HS-5 (cell line): Measurements from ENCODE around the gene TP63.
A peak's percentile ranks its signal among the peaks of the same experiment; 100 is the strongest.
"Not testable (repeated sequence)": the region's sequence is repeated elsewhere in the genome, so short reads cannot be mapped to it uniquely, and the experiment has no call there.

Source experiments
- DNase-seq: peaks from one replicate; pipeline ENCODE4 v3.0.0-alpha.2; 2012; ENCODE audit warnings: low read depth

The TP63 gene

GRCh38 chr3:189631373-189631408, at the start of gene TP63:
TSS of gene TP63 (plus strand) at chr3:189631389. CDS start at chr3:189631516, 127 bp downstream.
- no peak for DNase-seq

GRCh38 chr3:189582179-189582578, 49.0 kb upstream of the TP63 start:
- no peak for DNase-seq

DNA sequence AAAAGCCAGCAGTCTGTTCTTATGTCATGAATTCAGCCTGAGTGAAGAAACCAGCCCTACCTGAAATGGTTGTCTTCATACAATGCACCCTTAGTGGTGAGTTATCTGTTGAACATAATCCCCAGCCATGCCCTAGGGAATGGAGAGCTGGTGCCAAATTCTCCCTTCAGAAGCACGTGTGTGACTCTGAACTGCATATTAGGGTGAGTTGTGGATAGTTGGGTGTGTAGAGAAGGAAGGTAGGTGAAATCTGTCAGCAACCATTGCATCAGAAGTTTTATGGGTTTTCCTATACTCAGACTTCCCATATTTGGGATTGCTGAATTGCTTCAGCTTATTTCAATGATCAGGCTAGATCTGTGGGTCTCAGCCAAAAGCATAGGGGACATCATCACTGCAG, 46.5 kb upstream of the TP63 start:
- no peak for DNase-seq

DNA sequence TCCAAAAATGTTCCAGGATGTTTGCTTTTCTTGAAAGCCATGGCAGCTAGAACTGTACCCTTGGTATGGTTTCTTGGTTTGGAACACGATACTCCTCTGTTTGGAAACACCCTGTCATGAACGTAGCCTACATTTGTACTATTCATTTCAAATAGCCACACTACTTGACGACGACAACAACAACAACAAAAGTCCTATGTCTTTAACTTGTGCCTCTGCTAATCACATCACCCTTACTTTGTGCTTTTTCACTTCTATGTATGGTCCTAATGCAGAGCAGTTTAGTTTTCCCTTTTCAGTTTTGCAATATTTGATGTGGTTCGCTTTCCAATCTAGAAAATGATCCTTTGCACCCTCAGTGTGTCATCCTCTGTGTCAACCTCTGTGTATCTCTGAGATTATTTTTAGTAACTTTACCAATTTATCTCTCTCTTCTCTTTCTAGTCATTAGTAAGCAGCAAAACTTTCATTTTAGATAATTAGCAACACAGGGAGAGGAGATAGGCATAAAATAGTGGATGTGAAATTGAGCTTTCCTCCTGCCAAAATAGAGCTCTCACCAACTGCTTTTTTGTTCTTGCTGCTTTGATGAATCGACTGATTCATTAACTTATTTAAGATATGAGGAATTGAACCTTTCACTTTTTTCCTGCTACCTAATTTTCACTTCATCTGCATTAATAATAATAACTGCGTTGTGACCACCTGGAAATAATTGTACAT, 44.1 kb upstream of the TP63 start:
- DNase-seq: no peak

DNA sequence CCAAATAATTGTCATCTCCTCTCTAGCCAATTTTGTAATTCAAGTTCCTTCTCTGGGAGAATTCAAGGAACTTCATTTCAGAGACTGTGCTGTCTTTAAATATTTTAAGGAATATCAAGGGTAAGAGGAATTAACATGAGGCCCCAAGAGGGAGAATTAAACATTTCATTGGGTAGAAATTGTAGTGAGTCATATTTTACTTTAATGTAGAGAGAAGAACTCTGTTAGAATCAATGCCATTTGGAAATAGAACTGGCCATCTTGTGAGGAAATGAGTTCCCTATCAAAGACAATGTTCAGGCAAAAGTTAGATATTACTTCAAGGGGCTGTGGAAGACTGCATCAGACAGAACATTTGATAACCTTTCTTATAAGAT, 43.5 kb upstream of the TP63 start:
- DNase-seq: no peak

DNA sequence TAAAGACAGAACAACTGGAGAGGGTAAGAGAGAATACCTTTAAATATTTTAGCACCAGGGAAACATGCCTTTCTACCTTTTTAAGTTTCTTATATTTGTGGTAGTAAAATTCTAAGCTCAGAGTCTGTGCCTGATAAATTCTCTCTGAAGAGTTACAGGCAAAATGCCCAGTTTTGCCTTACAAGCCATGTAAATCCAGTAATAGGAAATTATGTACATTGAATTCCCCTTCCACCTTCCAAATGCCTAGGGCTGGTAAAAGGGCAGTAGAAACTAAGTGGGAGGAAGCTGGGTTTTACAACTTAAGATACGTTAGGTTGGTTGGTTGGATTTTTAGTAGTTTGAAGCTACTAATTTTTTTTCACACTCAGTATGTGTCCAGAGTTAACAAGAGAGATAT, 43.1 kb upstream of the TP63 start:
- peak; percentile 28 for DNase-seq

- peak; percentile 74 for DNase-seq
These were observed 42.6 kb upstream of the TP63 start for GRCh38 chr3:189588475-189589178.

DNA sequence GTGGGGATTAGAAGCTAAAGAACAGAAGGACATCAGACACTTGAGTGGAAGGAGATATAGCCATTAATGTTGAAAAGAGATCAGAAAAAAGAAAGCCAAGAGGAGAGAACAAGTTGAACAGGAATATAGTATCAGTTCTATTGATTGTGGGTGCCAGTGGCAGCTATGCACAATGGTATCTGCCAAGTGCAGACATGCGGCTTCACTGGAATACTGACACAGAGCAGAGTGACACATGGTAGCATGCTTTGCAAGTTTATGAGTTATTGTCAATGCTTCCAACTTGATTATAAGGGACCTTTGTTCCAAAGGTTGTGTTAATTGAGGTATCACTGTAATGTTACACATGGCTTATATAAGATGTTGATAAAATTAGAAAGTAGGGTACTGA, 42.0 kb upstream of the TP63 start:
- DNase-seq: no peak

DNA sequence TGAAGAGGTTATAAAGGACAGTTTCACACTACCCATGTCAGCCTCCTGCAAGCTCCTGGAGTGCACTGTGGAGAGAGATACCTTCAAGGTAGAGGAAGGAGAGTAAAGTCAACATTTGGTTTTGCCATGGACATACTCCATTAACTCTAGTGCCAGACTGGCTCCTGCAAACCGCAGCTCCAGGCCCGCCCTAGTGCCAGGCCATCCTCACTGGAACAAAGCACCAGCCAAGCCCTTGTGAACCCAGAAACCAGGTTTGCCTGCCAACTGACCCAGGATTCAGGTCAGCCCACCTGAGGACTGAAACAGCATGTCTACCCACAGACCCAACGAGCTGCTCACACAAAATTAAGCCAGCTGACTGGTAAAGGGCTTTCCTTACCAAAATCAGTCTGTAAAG, 41.0 kb upstream of the TP63 start:
- no peak for DNase-seq

DNA sequence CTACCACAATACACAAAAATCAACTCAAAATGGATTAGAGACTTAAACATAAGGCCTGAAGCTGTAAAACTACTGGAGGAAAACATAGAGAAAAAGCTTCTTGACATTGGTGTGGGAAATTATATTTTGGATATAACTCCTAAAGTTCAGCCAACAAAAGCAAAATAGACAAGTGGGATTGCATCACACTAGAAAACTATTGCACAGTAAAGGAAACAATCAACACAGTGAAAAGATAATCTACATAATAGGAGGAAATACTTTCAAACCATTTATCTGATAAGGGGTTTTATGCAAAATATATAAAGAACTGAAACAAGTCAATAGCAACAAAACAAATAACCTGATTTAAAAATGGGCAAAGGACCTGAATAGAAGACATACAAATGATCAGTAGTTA, 37.6 kb upstream of the TP63 start:
- no peak for DNase-seq

DNA sequence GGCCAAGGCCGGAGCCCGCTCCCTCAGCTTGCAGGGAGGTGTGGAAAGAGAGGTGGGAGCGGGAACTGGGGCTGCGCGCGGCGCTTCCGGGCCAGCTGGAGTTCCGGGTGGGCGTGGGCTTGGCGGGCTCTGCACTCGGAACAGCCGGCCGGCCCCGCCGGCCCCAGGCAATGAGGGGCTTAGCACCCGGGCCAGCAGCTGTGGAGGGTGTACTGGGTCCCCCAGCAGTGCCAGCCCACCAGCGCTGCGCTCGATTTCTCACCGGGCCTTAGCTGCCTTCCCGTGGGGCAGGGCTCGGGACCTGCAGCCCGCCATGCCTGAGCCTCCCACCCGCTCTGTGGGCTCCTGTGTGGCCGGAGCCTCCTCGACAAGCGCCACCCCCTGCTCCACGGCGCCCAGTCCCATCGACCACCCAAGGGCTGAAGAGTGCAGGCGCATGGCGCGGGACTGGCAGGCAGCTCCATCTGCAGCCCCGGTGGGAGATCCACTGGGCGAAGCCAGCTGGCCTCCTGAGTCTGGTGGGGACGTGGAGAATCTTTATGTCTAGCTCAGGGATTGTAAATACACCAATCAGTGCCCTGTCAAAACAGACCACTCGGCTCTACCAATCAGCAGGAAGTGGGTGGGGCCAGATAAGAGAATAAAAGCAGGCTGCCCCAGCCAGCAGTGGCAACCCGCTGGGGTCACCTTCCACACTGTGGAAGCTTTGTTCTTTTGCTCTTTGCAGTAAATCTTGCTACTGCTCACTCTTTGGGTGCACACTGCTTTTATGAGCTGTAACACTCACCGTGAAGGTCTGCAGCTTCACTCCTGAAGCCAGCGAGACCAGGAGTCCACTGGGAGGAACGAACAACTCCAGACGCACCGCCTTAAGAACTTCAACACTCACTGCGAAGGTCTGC, 34.9 kb upstream of the TP63 start:
- not testable (repeated sequence) for DNase-seq

DNA sequence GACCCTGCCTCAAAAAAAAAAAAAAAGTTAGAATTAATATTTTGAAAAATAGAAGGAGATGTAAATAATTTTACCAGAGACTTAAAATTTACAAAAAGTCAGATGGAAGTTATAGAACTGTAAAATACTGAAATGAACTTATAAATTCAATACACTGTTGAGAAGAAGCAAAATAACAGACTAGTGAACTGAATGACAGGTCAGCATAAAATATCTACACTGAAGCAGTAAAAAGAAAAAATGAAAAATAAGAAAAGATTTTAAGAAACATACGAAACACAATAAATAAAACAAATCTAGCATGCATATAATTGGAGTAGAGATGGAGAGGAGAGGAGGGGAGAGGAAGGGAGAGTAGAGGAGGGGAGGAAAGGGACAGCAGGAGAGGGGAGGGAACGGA, 33.3 kb upstream of the TP63 start:
- no peak for DNase-seq

GRCh38 chr3:189598530-189599225, 32.5 kb upstream of the TP63 start:
- no peak for DNase-seq

GRCh38 chr3:189602471-189602870, 28.7 kb upstream of the TP63 start:
- DNase-seq: no peak

DNA sequence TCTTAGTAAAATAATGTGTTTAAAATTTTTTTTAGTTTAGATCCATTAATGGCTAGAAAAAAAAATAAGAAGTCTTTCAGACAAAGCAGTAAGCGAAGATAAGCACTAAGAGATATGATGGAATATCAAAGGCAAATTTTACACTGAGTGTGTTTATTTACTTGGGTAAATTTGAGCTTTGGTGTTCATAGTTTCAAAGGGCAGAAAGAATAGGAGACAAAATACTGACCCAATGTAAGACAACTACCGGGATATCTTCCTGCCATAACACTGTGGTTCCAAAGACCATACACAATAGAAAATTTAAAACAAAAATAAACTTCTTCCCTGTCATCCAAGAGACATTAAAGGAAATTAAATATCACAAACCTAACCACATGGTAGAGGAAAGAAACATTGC, 25.5 kb upstream of the TP63 start:
- no peak for DNase-seq

DNA sequence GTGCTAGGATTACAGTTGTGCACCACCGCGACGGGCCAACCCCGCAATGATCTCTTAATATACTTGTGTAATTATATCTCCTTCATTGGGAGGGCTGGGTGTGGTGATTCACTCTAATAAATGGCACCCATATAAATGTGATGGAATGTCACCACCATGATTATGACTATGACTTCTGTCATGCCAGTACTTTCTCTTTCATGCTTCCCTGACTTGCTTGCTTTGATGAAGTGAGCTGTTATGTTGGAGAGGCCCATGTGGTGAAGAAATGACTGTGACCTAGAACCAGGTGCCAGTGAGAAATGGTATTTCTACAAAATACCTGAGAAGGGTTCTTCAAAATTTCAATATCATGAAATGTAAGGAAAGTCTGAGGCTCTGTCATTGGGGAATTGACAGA, 24.4 kb upstream of the TP63 start:
- DNase-seq: no peak

DNA sequence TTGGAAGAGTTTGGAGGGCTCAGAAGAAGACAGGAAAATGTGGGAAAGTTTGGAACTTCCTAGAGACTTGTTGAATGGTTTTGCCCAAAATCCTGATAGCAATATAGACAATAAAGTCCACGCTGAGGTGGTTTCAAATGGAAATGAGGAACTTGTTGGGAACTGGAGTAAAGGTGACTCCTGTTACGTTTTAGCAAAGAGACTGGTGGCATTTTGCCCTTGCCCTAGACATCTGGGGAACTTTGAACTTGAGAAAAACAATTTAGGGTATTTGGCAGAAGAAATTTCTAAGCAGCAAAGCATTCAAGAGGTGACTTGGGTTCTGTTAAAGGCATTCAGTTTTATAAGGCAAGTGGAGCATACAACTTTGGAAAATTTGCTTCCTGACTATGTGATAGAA, 18.5 kb upstream of the TP63 start:
- DNase-seq: not testable (repeated sequence)

GRCh38 chr3:189613122-189613521, 18.1 kb upstream of the TP63 start:
- DNase-seq: no peak

DNA sequence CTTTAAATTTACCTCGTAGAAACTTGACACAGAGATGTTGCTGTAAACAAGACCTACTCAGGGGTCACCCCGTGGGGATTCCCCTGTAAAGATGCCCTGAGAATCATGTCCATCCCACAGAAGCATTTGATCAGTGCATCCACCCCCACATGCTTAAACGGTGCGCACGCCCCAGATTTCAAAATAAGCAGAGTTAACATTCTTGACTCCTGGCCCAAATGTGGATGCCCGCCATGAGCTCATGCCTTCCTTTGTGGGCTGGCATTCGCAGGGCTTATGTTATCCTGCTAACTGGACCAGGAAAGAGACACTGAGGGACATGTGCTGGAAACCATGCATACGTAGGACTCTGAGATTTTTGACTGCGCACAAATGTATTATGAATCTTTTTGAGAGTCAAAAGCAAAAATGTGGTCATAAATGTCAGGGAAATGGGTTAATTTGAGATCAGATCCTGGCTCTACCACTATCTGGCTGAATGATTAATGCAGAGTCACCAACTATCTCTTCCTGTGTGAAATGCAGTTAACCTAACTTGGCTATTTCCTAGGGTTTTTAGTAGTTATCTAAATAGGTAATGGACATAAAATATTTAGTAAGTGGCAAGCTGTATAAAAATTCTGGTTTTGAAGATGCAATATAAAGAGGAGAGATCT, 9.1 kb upstream of the TP63 start:
- no peak for DNase-seq

DNA sequence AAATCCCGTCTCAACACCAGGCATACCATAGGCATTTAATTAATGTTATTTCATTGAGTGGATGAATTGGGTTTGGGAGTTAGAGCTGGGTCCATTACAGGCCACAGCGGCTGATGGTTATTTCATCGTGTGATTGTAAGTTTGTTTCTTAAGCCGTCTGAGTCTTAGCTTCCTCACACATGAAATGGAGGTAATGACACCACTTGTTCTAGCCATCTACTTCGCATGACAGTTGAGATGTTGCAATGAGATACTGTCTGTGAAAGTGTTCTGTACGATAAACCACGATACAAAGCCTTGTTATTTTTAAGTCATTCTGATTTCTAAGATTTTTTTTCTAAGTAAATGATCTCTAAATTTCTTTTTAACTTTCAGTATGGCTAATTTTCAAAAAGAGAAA, 8.6 kb upstream of the TP63 start:
- DNase-seq: no peak

DNA sequence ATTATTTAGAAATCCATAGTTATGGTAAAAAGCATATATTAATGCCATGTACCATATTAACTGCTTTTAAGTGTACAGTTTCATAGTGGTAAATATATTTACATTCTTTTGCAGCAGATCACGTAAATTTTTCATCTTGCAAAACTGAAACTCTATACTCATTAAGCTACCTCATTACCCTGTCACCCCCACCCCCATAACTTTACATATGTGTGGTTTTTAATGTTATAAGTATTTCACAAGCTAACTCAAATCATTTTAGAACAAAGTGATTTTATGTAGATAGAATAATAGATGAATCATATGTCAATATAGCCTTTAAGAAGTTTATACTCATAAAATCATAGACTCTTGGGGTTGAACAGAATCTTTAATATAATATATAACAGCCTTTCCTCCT, 7.1 kb upstream of the TP63 start:
- DNase-seq: no peak

DNA sequence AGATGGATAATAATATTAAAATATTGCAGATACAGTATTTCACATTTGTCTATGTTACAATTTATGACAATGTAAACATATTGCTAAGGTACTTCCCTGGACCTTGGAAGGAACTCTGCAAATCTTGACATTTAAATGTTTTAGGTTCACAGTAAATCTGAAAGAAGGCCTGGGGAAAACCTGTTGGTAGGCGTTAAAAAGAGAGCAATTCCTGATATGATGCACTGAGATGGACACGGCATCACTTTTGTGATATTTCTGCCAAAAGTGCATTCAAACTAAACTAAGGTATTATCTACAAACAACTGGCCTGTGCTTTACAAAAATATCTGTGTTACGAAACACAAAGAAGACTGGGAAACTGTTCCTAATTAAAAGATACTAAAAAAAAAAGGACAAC, 6.1 kb upstream of the TP63 start:
- no peak for DNase-seq

DNA sequence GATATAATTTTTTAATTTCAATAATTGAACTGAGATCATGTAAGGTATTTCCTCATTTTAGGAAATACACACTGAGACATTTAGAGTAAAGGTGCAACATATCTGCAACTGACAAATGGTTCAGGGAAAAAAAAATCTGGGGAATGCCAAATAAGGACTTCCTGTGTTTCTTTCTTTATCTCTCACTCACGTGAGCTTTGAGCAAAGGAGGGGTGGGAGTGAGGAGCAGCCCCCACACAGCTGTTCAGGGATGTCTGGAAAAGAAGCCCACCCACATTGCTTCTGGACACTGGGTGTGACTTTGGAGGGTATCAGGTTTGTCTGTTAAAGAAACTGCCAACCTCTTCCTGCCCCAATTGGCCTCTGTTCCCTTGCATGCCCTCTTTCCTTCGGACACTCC, 5.6 kb upstream of the TP63 start:
- DNase-seq: no peak
